Fibroblast of lung (primary cell): ENCODE measurements around the gene COL9A1. TPM values are rescaled to one million over a fixed set of nuclear protein-coding genes. Genes with fewer than 3 reads are reported as not detected.

Experiments
- DNase-seq, 2 donors: peaks; one replicate each; pipeline versions ENCODE4 v3.0.0 to v3.0.0-alpha.2; 2010; ENCODE audit warnings: low read depth in 2 of 2
- H2AFZ ChIP-seq: 2 replicates; pipeline ENCODE4 v1.5.1; 2012; ENCODE audit warnings: low read length, control low read depth, inconsistent platforms
- H3K27ac ChIP-seq: 2 replicates; pipeline ENCODE4 v1.5.1; 2011; ENCODE audit warnings: low read length, control low read depth; ENCODE audit not compliant: insufficient read depth
- H3K27me3 ChIP-seq: 2 replicates; pipeline ENCODE4 v1.5.1; 2011; ENCODE audit warnings: mild to moderate bottlenecking, low read length; ENCODE audit not compliant: control insufficient read depth, insufficient read depth
- H3K36me3 ChIP-seq: 2 replicates; pipeline ENCODE4 v1.5.1; 2011; ENCODE audit warnings: low read length; ENCODE audit not compliant: control insufficient read depth, insufficient read depth
- H3K4me1 ChIP-seq: 2 replicates; pipeline ENCODE4 v1.5.1; 2011; ENCODE audit warnings: low read length; ENCODE audit not compliant: control insufficient read depth, insufficient read depth; ENCODE audit errors: extremely low read depth
- H3K4me2 ChIP-seq: 2 replicates; pipeline ENCODE4 v1.5.1; 2011; ENCODE audit warnings: low read length, control low read depth; ENCODE audit not compliant: insufficient read depth; ENCODE audit errors: extremely low read depth
- H3K4me3 ChIP-seq, 4 experiments: fragments of 200-600 bp in 1 of 4; sonication (generic) in 1 of 4; replicated peaks in 1 of 4; 2 replicates each; pipeline ENCODE4 v1.5.1; 2011 to 2016; ENCODE audit warnings: low read length in 4 of 4, low read depth in 3 of 4, mild to moderate bottlenecking in 3 of 4, control low read depth in 2 of 4, inconsistent platforms in 1 of 4, mixed read lengths in 1 of 4; ENCODE audit not compliant: insufficient read depth in 1 of 4; ENCODE audit errors: control extremely low read depth in 1 of 4
- H3K79me2 ChIP-seq: 2 replicates; pipeline ENCODE4 v1.5.1; 2012; ENCODE audit warnings: mild to moderate bottlenecking, low read length, inconsistent platforms; ENCODE audit not compliant: control insufficient read depth, insufficient read depth
- H3K9ac ChIP-seq: 2 replicates; pipeline ENCODE4 v1.5.1; 2011; ENCODE audit warnings: mild to moderate bottlenecking, low read length, control low read depth; ENCODE audit not compliant: insufficient read depth
- H3K9me3 ChIP-seq: 2 replicates; pipeline ENCODE4 v1.5.1; 2012; ENCODE audit warnings: low read depth, low read length; ENCODE audit not compliant: control insufficient read depth, insufficient read depth
- H4K20me1 ChIP-seq: 2 replicates; pipeline ENCODE4 v1.5.1; 2011; ENCODE audit warnings: low read length; ENCODE audit not compliant: control insufficient read depth, insufficient read depth; ENCODE audit errors: extremely low read depth
- EZH2 ChIP-seq: IDR thresholded peaks from 2 replicates; pipeline ENCODE4 v1.5.1; 2012; ENCODE audit warnings: low read length, control low read depth, mild to moderate bottlenecking; ENCODE audit errors: missing control alignments
- polyA minus RNA-seq: library from RNA; depleted of rRNA, polyadenylated mRNA; stranded (reverse); fragments of >200 nt; gene quantifications from 2 replicates; pipeline ENCODE4 v1.2.3, GENCODE V29; 2011; ENCODE audit warnings: low replicate concordance
- polyA plus RNA-seq, 2 donors: library from polyadenylated mRNA; depleted of rRNA in 1 of 2; stranded (reverse) in 1 of 2; unstranded in 1 of 2; fragments of >200 nt; gene quantifications; 2 replicates each; pipeline ENCODE4 v1.2.1, GENCODE V29; 2011 to 2012; ENCODE audit warnings: missing spikeins in 1 of 2
- total RNA-seq: library from RNA; depleted of rRNA; stranded (reverse); fragments of >200 nt; gene quantifications from 2 replicates; pipeline ENCODE4 v1.2.1, GENCODE V29; 2014
- TF ChIP-seq, protein P1 (sequence below), 2 donors: IDR thresholded peaks in 1 of 2; conservative IDR thresholded peaks in 1 of 2; 1 replicate in 1 of 2; 2 replicates in 1 of 2; pipeline ENCODE4 v1.5.1; 2011 to 2012; ENCODE audit warnings: low read length in 2 of 2, control low read depth in 1 of 2, inconsistent platforms in 1 of 2, low read depth in 1 of 2, mild to moderate bottlenecking in 1 of 2

The COL9A1 gene
- total RNA-seq (not detected in 2 replicates), polyA plus RNA-seq (not detected in 2 replicates), polyA minus RNA-seq (not detected in 2 replicates)
- polyA plus RNA-seq (2012), result not detected in 2 replicates

DNA sequence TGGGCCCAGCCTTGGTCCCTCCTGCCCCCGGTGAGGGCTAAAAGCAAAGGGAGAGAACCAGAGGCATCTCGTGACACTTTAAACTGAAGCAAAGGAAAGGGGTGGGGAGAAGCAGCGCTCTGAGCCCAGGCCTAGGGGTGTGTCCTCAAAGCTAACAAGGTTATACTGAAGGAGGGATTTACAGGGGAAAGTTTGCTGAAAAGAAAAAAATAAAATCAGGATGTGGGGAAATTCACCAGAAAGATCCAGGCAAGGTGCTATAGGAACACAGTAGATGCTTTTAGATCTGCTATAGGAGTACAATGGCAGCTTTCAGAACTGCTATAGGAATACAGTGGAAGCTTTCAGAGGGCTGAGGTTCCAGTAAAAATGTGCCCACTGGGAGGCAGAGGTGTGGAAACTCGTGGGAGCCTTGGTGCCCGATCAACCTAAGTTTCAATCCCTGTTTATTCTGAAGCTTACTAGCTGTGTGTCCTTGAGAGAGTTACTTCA is at the start of gene COL9A1:
COL9A1 (minus strand) TSS at position 51 of the 492 bp plus-strand sequence. CDS start 160 bp downstream, outside the sequence.
- Histone ChIP-seq H3K4me2 (no peak within 1 kb of the TSS), H3K4me1 (no peaks in the 10 kb centered on the region), H3K79me2 (no peaks in the 10 kb centered on the region), H3K4me3 (no peak within 1 kb of the TSS), H2AFZ (no peak within 1 kb of the TSS), H3K9me3 (no peaks in the 10 kb centered on the region), H3K27ac (no peak within 1 kb of the TSS), H3K27me3 (peaks cover 3% of the 10 kb centered on the region), H3K9ac (no peak within 1 kb of the TSS), H4K20me1 (no peaks in the 10 kb centered on the region), H3K36me3 (no peaks in the 10 kb centered on the region)
- DNase-seq, result no peak
- TF ChIP-seq, protein P1, sequence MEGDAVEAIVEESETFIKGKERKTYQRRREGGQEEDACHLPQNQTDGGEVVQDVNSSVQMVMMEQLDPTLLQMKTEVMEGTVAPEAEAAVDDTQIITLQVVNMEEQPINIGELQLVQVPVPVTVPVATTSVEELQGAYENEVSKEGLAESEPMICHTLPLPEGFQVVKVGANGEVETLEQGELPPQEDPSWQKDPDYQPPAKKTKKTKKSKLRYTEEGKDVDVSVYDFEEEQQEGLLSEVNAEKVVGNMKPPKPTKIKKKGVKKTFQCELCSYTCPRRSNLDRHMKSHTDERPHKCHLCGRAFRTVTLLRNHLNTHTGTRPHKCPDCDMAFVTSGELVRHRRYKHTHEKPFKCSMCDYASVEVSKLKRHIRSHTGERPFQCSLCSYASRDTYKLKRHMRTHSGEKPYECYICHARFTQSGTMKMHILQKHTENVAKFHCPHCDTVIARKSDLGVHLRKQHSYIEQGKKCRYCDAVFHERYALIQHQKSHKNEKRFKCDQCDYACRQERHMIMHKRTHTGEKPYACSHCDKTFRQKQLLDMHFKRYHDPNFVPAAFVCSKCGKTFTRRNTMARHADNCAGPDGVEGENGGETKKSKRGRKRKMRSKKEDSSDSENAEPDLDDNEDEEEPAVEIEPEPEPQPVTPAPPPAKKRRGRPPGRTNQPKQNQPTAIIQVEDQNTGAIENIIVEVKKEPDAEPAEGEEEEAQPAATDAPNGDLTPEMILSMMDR (conservative IDR thresholded peaks at IDR 0.05 in 1 of 2, IDR thresholded peaks at IDR 0.05 in 1 of 2; ENCODE audit: low read depth in 1 of 2, low read length in 2 of 2), result no peak
- no peak for TF ChIP-seq EZH2

DNA sequence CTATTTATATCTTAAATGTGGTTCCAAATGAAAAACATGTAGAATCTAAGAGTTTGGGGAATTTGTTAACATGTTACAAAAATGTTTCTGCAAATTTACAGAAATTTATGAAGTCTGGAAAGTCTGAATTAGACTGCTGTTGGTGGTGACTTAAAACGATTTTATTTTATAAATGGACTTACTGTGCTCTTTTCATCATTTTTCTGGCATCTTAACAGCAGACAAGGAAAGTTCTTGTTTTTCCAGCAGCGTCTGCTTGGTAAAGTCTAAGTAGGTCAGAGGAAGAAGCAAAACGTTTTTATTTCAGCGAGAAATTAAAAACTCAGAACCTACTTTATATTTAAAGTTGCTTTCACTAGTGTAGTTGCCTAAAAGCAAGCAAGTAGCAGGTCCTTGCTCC is 48.6 kb upstream of the COL9A1 start:
- TF ChIP-seq, protein P1 (conservative IDR thresholded peaks at IDR 0.05 in 1 of 2, IDR thresholded peaks at IDR 0.05 in 1 of 2; ENCODE audit: low read depth in 1 of 2, low read length in 2 of 2), result no peak
- H3K9ac ChIP-seq, result no peak overlapping the region
- no peaks in the 10 kb centered on the region for H3K4me1 ChIP-seq
- H3K4me3 ChIP-seq, result no peak overlapping the region
- H3K9me3 ChIP-seq, result no peaks in the 10 kb centered on the region
- H3K79me2 ChIP-seq, result no peaks in the 10 kb centered on the region
- no peak overlapping the region for H3K4me2 ChIP-seq
- H3K36me3 ChIP-seq, result no peaks in the 10 kb centered on the region
- no peaks in the 10 kb centered on the region for H3K27me3 ChIP-seq
- no peaks in the 10 kb centered on the region for H4K20me1 ChIP-seq
- H2AFZ ChIP-seq, result no peak overlapping the region
- H3K27ac ChIP-seq, result no peak overlapping the region
- no peak for DNase-seq

DNA sequence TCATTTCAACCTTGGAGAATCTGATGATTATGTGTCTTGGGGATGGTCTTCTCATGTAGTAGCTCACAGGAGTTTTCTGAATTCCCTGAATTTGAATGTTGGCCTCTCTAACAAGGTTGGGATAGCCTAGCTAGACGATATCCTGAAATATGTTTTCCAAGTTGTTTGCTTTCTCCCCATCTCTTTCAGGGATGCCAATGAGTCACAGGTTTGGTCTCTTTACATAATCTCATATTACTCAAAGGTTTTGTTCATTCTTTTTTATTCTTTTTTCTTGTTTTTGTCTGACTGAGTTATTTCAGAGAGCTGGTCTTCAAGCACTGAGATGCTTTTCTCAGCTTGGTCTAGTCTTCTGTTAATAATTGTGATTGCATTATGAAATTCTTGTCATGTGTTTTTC is 42.7 kb upstream of the COL9A1 start:
- TF ChIP-seq EZH2, result no peak
- TF ChIP-seq, protein P1 (conservative IDR thresholded peaks at IDR 0.05 in 1 of 2, IDR thresholded peaks at IDR 0.05 in 1 of 2; ENCODE audit: low read depth in 1 of 2, low read length in 2 of 2), result no peak
- Histone ChIP-seq H3K4me1 (no peaks in the 10 kb centered on the region), H4K20me1 (no peaks in the 10 kb centered on the region), H3K4me2 (no peak overlapping the region), H3K4me3 (no peak overlapping the region), H3K36me3 (no peaks in the 10 kb centered on the region), H3K79me2 (no peaks in the 10 kb centered on the region), H3K27me3 (no peaks in the 10 kb centered on the region), H2AFZ (no peak overlapping the region), H3K9ac (no peak overlapping the region), H3K9me3 (no peaks in the 10 kb centered on the region), H3K27ac (no peak overlapping the region)
- DNase-seq, result no peak
